ENCODE data around the gene MAP1B. TPM values are rescaled to one million over a fixed set of nuclear protein-coding genes. Genes with fewer than 3 reads are reported as not detected.
A peak's percentile ranks its signal among the peaks of the same experiment; 100 is the strongest.

The MAP1B gene
- total RNA-seq, 1 donor from 2014 or later, result not detected

- peak; percentile 12 for DNase-seq (ENCODE audit: low spot score)
- no peaks in the 10 kb centered on the region for H3K9me3 Mint-ChIP-seq
- peak overlapping the region; percentile 32 for H3K4me3 Mint-ChIP-seq
- H3K27me3 Mint-ChIP-seq (ENCODE audit: insufficient read depth), result peaks cover 15% of the 10 kb centered on the region
- H3K4me1 Mint-ChIP-seq (ENCODE audit: low read depth), result peaks cover 29% of the 10 kb centered on the region
- intact Hi-C loops (cut with micrococcal nuclease), result loop anchor here (1.0 to 5.0 kb wide), 5 partner anchors 74 to 633 kb away; partner anchors contain the start of genes MRPS27, PTCD2 and TNPO1
- H3K27ac Mint-ChIP-seq, result no peak overlapping the region
- H3K36me3 Mint-ChIP-seq (ENCODE audit: low read depth), result peaks cover 41% of the 10 kb centered on the region
Observed at GRCh38 chr5:72234265-72234700, 127.0 kb downstream of the MAP1B start.

GRCh38 chr5:72234868-72235267, 127.6 kb downstream of the MAP1B start:
- H3K27me3 Mint-ChIP-seq (ENCODE audit: insufficient read depth), result peaks cover 17% of the 10 kb centered on the region
- no peak overlapping the region for H3K4me3 Mint-ChIP-seq
- peaks cover 29% of the 10 kb centered on the region for H3K4me1 Mint-ChIP-seq (ENCODE audit: low read depth)
- peaks cover 41% of the 10 kb centered on the region for H3K36me3 Mint-ChIP-seq (ENCODE audit: low read depth)
- H3K9me3 Mint-ChIP-seq, result no peaks in the 10 kb centered on the region
- no peak for DNase-seq (ENCODE audit: low spot score)
- H3K27ac Mint-ChIP-seq, result no peak overlapping the region
- intact Hi-C loops (cut with micrococcal nuclease), result loop anchor here (1.0 to 5.0 kb wide), 5 partner anchors 73 to 634 kb away; partner anchors contain the start of genes MRPS27, PTCD2 and TNPO1

GRCh38 chr5:72235725-72236124, 128.4 kb downstream of the MAP1B start:
- H3K27me3 Mint-ChIP-seq (ENCODE audit: insufficient read depth), result peaks cover 12% of the 10 kb centered on the region
- H3K27ac Mint-ChIP-seq, result no peak overlapping the region
- intact Hi-C loops (cut with micrococcal nuclease), result loop anchor here (2.0 kb wide), 1 partner anchor 635 kb away; no protein-coding TSS in a partner anchor
- peaks cover 29% of the 10 kb centered on the region for H3K4me1 Mint-ChIP-seq (ENCODE audit: low read depth)
- H3K4me3 Mint-ChIP-seq, result no peak overlapping the region
- DNase-seq (ENCODE audit: low spot score), result no peak
- no peaks in the 10 kb centered on the region for H3K9me3 Mint-ChIP-seq
- H3K36me3 Mint-ChIP-seq (ENCODE audit: low read depth), result peaks cover 35% of the 10 kb centered on the region

- Mint-ChIP-seq H3K36me3 (ENCODE audit: low read depth) (peaks cover 34% of the 10 kb centered on the region), H3K9me3 (no peaks in the 10 kb centered on the region), H3K27me3 (ENCODE audit: insufficient read depth) (peaks cover 10% of the 10 kb centered on the region), H3K27ac (no peak overlapping the region), H3K4me3 (no peak overlapping the region), H3K4me1 (ENCODE audit: low read depth) (peaks cover 24% of the 10 kb centered on the region)
- intact Hi-C loops (cut with micrococcal nuclease), result no loop called here
- DNase-seq (ENCODE audit: low spot score), result no peak
Observed at GRCh38 chr5:72237415-72237814, 130.1 kb downstream of the MAP1B start.

- Mint-ChIP-seq H3K27me3 (ENCODE audit: insufficient read depth) (peaks cover 8% of the 10 kb centered on the region), H3K27ac (no peak overlapping the region), H3K9me3 (no peaks in the 10 kb centered on the region), H3K4me1 (ENCODE audit: low read depth) (peaks cover 19% of the 10 kb centered on the region), H3K36me3 (ENCODE audit: low read depth) (peaks cover 32% of the 10 kb centered on the region), H3K4me3 (no peak overlapping the region)
- intact Hi-C loops (cut with micrococcal nuclease), result no loop called here
- DNase-seq (ENCODE audit: low spot score), result no peak
Observed at GRCh38 chr5:72237879-72238278, 130.6 kb downstream of the MAP1B start.

GRCh38 chr5:72238712-72239445, 131.6 kb downstream of the MAP1B start:
- Mint-ChIP-seq H3K9me3 (no peaks in the 10 kb centered on the region), H3K4me3 (no peak overlapping the region), H3K27ac (no peak overlapping the region), H3K27me3 (ENCODE audit: insufficient read depth) (peaks cover 5% of the 10 kb centered on the region), H3K36me3 (ENCODE audit: low read depth) (peaks cover 29% of the 10 kb centered on the region), H3K4me1 (ENCODE audit: low read depth) (peaks cover 16% of the 10 kb centered on the region)
- no peak for DNase-seq (ENCODE audit: low spot score)
- intact Hi-C loops (cut with micrococcal nuclease), result no loop called here

GRCh38 chr5:72241346-72242003, 134.2 kb downstream of the MAP1B start:
- H3K9me3 Mint-ChIP-seq, result no peaks in the 10 kb centered on the region
- peaks cover 24% of the 10 kb centered on the region for H3K36me3 Mint-ChIP-seq (ENCODE audit: low read depth)
- H3K4me1 Mint-ChIP-seq (ENCODE audit: low read depth), result peaks cover 11% of the 10 kb centered on the region
- intact Hi-C loops (cut with micrococcal nuclease), result no loop called here
- no peak overlapping the region for H3K4me3 Mint-ChIP-seq
- DNase-seq (ENCODE audit: low spot score), result no peak
- peaks cover 8% of the 10 kb centered on the region for H3K27me3 Mint-ChIP-seq (ENCODE audit: insufficient read depth)
- H3K27ac Mint-ChIP-seq, result no peak overlapping the region

GRCh38 chr5:72242796-72243475, 135.7 kb downstream of the MAP1B start:
- peaks cover 11% of the 10 kb centered on the region for H3K4me1 Mint-ChIP-seq (ENCODE audit: low read depth)
- H3K9me3 Mint-ChIP-seq, result no peaks in the 10 kb centered on the region
- no peak overlapping the region for H3K27ac Mint-ChIP-seq
- intact Hi-C loops (cut with micrococcal nuclease), result no loop called here
- H3K27me3 Mint-ChIP-seq (ENCODE audit: insufficient read depth), result peaks cover 8% of the 10 kb centered on the region
- no peak for DNase-seq (ENCODE audit: low spot score)
- no peak overlapping the region for H3K4me3 Mint-ChIP-seq
- peaks cover 12% of the 10 kb centered on the region for H3K36me3 Mint-ChIP-seq (ENCODE audit: low read depth)

GRCh38 chr5:72243706-72244105, 136.4 kb downstream of the MAP1B start:
- H3K4me3 Mint-ChIP-seq, result no peak overlapping the region

GRCh38 chr5:72244862-72245371, 137.6 kb downstream of the MAP1B start:
- peaks cover 3% of the 10 kb centered on the region for H3K27me3 Mint-ChIP-seq (ENCODE audit: insufficient read depth)
- no peak for DNase-seq (ENCODE audit: low spot score)
- H3K27ac Mint-ChIP-seq, result no peak overlapping the region
- H3K4me1 Mint-ChIP-seq (ENCODE audit: low read depth), result peaks cover 11% of the 10 kb centered on the region
- intact Hi-C loops (cut with micrococcal nuclease), result no loop called here
- no peak overlapping the region for H3K4me3 Mint-ChIP-seq
- H3K9me3 Mint-ChIP-seq, result no peaks in the 10 kb centered on the region
- peaks cover 10% of the 10 kb centered on the region for H3K36me3 Mint-ChIP-seq (ENCODE audit: low read depth)

More at GRCh38 chr5:72243706-72244105, 136.4 kb downstream of the MAP1B start:
- no peaks in the 10 kb centered on the region for H3K9me3 Mint-ChIP-seq
- H3K4me1 Mint-ChIP-seq (ENCODE audit: low read depth), result peaks cover 11% of the 10 kb centered on the region
- no peak overlapping the region for H3K27ac Mint-ChIP-seq
- H3K36me3 Mint-ChIP-seq (ENCODE audit: low read depth), result peaks cover 12% of the 10 kb centered on the region
- peaks cover 6% of the 10 kb centered on the region for H3K27me3 Mint-ChIP-seq (ENCODE audit: insufficient read depth)
- intact Hi-C loops (cut with micrococcal nuclease), result no loop called here
- DNase-seq (ENCODE audit: low spot score), result no peak

- Mint-ChIP-seq H3K4me1 (ENCODE audit: low read depth) (peaks cover 11% of the 10 kb centered on the region), H3K4me3 (no peak overlapping the region), H3K27ac (no peak overlapping the region), H3K9me3 (no peaks in the 10 kb centered on the region), H3K36me3 (ENCODE audit: low read depth) (peaks cover 10% of the 10 kb centered on the region), H3K27me3 (ENCODE audit: insufficient read depth) (peaks cover 3% of the 10 kb centered on the region)
- DNase-seq (ENCODE audit: low spot score), result no peak
- intact Hi-C loops (cut with micrococcal nuclease), result no loop called here
Observed at GRCh38 chr5:72245546-72245945, 138.3 kb downstream of the MAP1B start.

GRCh38 chr5:72245951-72246532, 138.8 kb downstream of the MAP1B start:
- no peaks in the 10 kb centered on the region for H3K9me3 Mint-ChIP-seq
- intact Hi-C loops (cut with micrococcal nuclease), result no loop called here
- peaks cover 10% of the 10 kb centered on the region for H3K36me3 Mint-ChIP-seq (ENCODE audit: low read depth)
- H3K4me3 Mint-ChIP-seq, result no peak overlapping the region
- H3K27me3 Mint-ChIP-seq (ENCODE audit: insufficient read depth), result peaks cover 4% of the 10 kb centered on the region
- no peak overlapping the region for H3K27ac Mint-ChIP-seq
- DNase-seq (ENCODE audit: low spot score), result no peak
- H3K4me1 Mint-ChIP-seq (ENCODE audit: low read depth), result peaks cover 11% of the 10 kb centered on the region

Measured in activated T-helper 1 cell treated with anti-CD3 and anti-CD28 coated beads, Interleukin-12 subunit alpha, Interleukin-12 subunit beta, Interleukin-2, Interleukin-4 antibody, amounts not matched to agents 30 ng/mL and 10 ng/mL and 1 ng/mL, durations not matched to agents 14 hours and 24 hours and 36 hours (primary cell).